Activated CD4-positive, alpha-beta T cell treated with anti-CD3 and anti-CD28 coated beads for 1 hour (primary cell): ENCODE results near the gene CHAC1.
"Not testable (repeated sequence)": the region's sequence is repeated elsewhere in the genome, so short reads cannot be mapped to it uniquely, and the experiment has no call there.

Experiments used
- DNase-seq: peaks from one replicate; pipeline ENCODE4 v3.0.0-alpha.2; 2020

CHAC1 gene

GRCh38 chr15:40958723-40959122 is 5.5 kb downstream of the CHAC1 start:
- DNase-seq, result no peak

DNA sequence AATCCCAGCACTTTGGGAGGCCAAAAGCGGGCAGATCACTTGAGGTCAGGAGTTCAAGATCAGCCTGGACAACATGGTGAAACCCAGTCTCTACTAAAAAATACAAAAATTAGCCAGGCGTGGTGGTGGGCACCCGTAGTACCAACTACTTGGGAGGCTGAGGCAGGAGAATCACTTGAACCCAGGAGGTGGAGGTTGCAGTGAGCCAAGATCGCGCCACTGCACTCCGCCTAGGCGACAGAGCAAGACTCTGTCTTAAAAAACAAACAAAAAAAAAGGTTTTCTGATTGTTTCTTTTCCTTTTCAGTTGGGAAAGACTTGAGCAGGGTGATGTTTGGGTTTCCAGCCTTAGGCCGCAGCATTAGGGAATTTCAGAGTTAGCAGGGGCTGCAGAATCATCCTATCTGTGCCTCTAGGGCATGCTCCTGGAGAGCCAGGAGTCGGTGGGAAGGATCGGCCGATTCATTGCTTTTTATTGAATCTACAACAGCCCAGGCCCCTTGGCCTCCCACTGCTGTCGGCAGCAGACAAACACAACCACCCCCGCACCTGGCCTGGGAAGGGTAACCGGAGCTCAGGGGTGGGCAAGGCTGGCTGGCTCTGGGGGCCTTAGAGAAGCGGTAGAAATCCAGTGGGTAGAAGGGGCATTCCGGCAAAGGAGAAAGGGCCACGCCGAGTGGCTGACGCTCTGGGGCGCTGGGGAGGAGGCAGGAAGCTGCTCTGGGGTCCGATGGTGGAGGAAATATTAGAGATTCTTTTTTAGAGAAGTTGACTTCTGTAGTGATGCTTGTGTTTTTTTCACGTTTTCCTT is 6.3 kb downstream of the CHAC1 start:
- no peak for DNase-seq

DNA sequence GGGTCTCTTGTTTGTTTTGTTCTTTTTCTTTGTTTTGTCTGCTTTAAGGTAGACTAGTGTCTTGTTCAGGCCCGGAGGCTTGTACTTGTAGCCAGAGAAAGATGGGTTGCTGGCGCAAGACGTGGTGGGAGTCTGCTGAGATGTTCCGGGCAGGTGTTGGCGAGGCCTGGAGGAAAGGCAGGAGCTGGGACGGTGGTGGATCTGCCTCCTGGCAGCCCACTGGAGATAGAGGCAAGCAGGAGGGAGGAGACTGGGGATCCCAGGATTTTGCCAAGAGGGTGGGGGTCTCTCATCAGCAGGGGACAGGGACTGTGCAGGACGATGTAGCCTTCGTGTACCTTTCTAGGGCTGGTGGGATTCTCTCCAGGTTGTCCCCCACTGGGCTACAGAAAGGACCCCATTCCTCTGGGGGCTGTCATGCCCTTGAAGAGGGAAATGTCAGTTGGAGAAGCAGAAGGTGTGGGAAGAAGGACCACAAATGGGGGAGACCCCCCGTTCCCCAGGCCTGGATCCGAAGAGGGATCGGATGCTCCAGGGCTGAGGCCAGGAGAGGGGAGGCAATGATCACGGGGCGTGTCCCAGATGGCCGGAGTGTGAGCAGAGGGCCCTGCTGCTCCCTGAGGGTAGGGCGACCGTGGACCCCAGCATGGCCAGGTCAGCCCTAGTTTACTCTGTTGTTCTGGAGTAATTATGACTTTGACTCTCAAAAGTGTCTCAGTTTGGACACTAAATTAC is 7.0 kb downstream of the CHAC1 start:
- no peak for DNase-seq

- no peak for DNase-seq
Measured at GRCh38 chr15:40960925-40961324, 7.7 kb downstream of the CHAC1 start.

GRCh38 chr15:40961740-40962139 is 8.5 kb downstream of the CHAC1 start:
- DNase-seq, result not testable (repeated sequence)

DNA sequence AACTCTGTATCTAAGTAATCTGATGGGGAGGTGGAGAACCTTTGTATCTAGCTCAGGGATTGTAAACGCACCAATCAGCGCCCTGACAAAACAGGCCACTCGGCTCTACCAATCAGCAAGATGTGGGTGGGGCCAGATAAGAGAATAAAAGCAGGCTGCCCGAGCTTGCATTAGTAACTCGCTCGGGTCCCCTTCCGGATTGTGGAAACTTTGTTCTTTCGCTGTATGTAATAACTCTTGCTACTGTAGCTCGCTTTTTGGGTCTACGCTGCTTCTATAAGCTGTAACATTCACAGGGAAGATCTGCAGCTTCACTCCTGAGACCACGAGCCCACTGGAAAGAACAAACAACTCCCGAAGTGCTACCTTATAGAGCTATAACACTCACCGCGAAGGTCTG is 9.0 kb downstream of the CHAC1 start:
- not testable (repeated sequence) for DNase-seq

GRCh38 chr15:40963201-40963600 is 9.9 kb downstream of the CHAC1 start:
- no peak for DNase-seq

GRCh38 chr15:40964006-40964405 is 10.7 kb downstream of the CHAC1 start:
- DNase-seq, result no peak

GRCh38 chr15:40964634-40965033 is 11.4 kb downstream of the CHAC1 start:
- no peak for DNase-seq

DNA sequence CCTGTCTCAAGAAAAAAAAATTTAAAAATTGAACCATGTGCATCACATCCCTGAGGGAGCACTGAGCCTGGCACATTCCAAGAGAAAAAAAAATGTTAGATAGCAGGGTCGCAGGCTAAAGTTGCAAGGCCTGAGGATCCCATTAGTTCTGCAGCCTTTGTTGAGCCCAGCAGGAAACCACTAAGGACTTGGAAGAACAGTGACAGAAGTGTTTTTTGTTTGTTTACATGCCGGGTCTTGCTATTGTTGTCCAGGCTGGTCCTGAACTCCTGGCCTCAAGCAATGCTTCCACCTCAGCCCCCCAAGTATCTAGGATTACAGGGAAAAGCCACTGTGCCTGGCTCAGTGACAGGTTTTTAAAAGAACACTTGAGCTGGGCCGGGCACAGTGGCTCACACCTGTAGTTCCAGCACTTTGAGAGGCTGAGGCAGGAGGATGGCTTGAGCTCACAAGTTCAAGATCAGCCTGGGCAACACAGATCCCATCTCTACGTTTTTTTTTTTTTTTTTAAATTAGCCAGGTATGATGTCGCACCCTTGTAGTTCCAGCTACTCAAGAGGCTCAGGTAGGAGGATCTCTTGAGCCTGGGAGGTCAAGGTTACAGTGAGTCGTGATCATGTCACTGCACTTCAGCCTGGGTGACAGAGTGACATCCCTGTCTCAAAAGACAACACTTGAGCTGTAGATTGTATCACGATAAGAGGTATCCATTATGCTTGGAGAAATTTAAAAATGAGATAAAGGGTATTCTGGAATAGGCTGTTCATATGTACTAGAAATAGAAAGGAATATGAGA is 15.2 kb downstream of the CHAC1 start:
- DNase-seq, result no peak

DNA sequence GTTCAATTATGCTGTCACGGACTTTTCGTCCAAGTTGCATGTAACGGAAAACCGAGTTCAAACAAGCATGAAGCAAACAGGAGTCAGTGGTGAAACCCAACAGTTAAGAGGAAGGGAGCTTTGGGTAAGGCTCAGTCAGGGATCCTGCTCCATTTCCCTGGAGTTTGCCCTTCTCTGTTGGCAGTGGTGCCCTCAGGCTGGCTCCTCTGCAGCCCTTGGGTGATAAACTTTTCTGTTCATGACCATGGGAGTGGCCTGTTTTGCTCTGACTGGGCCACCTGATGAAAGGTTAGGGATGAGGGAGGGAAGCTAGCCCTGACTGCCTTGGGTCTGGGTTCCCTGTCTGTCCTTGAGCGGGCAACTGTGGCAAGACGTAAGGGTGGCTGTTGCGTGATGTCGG is 16.1 kb downstream of the CHAC1 start:
- no peak for DNase-seq

DNA sequence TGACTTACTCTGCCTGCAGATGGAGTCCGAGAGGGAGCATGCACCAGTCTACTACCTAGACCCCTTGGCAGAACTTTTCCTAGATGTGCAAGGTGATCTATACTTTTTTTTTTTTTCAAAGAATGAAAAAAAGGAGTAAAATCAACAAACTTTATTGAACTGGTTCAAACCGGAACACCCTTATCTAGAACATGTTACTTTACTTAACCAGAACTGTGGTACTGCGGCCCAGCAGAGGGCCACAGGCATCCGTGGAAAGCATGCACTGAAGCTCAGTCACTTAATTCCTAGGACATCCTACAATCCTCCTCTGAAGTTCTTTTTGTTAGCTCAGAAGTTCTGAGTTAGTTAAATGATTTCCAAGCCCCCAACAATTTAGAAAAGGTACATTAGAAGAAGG is 21.6 kb downstream of the CHAC1 start:
- no peak for DNase-seq

GRCh38 chr15:40976819-40977218 is 23.5 kb downstream of the CHAC1 start:
- no peak for DNase-seq

- DNase-seq, result no peak
Measured at GRCh38 chr15:40978141-40978540, 24.9 kb downstream of the CHAC1 start.

DNA sequence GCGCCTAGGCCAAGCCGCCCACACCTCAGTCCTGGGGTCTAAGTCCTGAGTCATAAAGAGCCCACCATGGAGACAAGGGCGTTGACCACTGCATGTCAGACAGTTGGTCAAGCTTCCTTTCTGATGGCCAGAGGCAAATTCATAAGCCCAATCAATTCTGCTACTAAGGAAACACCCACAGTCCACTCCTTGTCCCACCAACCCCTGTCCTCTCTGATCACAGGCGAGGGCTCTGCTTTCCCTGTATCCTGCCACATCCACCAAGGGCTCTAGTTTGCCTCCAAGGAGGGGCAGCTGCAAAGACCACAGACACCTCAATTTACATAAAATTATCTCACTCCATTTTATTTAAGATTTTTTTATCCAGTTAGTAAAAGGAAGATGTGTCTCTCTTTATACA is 25.3 kb downstream of the CHAC1 start:
- no peak for DNase-seq

- DNase-seq, result no peak
Measured at GRCh38 chr15:40981186-40981585, 27.9 kb downstream of the CHAC1 start.

GRCh38 chr15:40982855-40983254 is 29.6 kb downstream of the CHAC1 start:
- DNase-seq, result no peak

DNA sequence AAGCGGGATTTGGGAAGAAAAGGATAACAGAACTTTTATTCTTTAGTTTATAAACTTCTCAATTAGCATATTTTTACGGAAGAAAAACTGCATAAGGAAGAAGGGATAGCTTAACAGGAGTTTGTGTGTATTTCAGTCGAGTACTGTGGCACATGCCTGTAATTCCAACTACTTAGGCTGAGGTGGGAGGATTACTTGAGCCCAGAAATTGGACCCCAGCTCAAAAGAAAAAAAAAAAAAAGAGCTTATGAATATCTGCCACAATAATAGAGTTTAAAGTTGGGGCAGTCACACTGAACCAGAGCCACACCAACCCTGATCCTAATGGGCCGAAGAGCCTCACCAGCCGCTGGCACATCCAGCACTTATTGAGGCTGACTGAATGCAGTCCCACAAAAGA is 31.1 kb downstream of the CHAC1 start:
- DNase-seq, result no peak

GRCh38 chr15:40984964-40985363 is 31.7 kb downstream of the CHAC1 start:
- no peak for DNase-seq

GRCh38 chr15:40985541-40986330 is 32.5 kb downstream of the CHAC1 start:
- no peak for DNase-seq

GRCh38 chr15:40986820-40987219 is 33.5 kb downstream of the CHAC1 start:
- no peak for DNase-seq

GRCh38 chr15:40988156-40988555 is 34.9 kb downstream of the CHAC1 start:
- DNase-seq, result no peak

- no peak for DNase-seq
Measured at GRCh38 chr15:40990080-40990479, 36.8 kb downstream of the CHAC1 start.
